Esophagus squamous epithelium (tissue), 4 donors: ENCODE results near the gene NLN.

Experiments used
- CTCF ChIP-seq, 6 experiments: fragments of 450-650 bp in 4 of 6; fragments of 200-600 bp in 2 of 6; sonication (generic) in 2 of 6; IDR thresholded peaks; one replicate each; pipeline ENCODE4 v1.5.1; 2016 to 2019; ENCODE audit warnings: antibody characterized with exemption in 6 of 6, mild to moderate bottlenecking in 4 of 6, moderate library complexity in 4 of 6
- POLR2A ChIP-seq, 4 donors: fragments of 450-650 bp; IDR thresholded peaks; one replicate each; pipeline ENCODE4 v1.6.1; 2017; ENCODE audit warnings: antibody characterized with exemption in 4 of 4, mild to moderate bottlenecking in 4 of 4, moderate library complexity in 3 of 4

- TF ChIP-seq CTCF (IDR thresholded peaks at IDR 0.05) (no peak), POLR2A (IDR thresholded peaks at IDR 0.05) (no peak)
Observed at GRCh38 chr5:65823845-65824445, 101.9 kb downstream of the NLN start.
